Measurements from ENCODE around the gene PRKN.

The PRKN gene

GRCh38 chr6:162157167-162157870 lies 570.2 kb downstream of the PRKN start:
- DNase-seq: no peak

GRCh38 chr6:162156146-162156545 lies 571.4 kb downstream of the PRKN start:
- DNase-seq: no peak

- DNase-seq: no peak
These were observed 572.6 kb downstream of the PRKN start for GRCh38 chr6:162154930-162155329.

GRCh38 chr6:162154001-162154400 lies 573.6 kb downstream of the PRKN start:
- no peak for DNase-seq

GRCh38 chr6:162153120-162153519 lies 574.4 kb downstream of the PRKN start:
- no peak for DNase-seq

GRCh38 chr6:162151021-162151665 lies 576.4 kb downstream of the PRKN start:
- DNase-seq: no peak

- DNase-seq: no peak
These were observed 577.3 kb downstream of the PRKN start for GRCh38 chr6:162150295-162150694.

- DNase-seq: no peak
These were observed 577.8 kb downstream of the PRKN start for GRCh38 chr6:162149786-162150185.

GRCh38 chr6:162147805-162148204 lies 579.8 kb downstream of the PRKN start:
- no peak for DNase-seq

GRCh38 chr6:162147281-162147680 lies 580.3 kb downstream of the PRKN start:
- DNase-seq: no peak

GRCh38 chr6:162140251-162140852 lies 587.2 kb downstream of the PRKN start:
- DNase-seq: no peak

- no peak for DNase-seq
These were observed 601.9 kb downstream of the PRKN start for GRCh38 chr6:162125659-162126058.

GRCh38 chr6:162124710-162125435 lies 602.7 kb downstream of the PRKN start:
- no peak for DNase-seq

GRCh38 chr6:162123797-162124196 lies 603.8 kb downstream of the PRKN start:
- no peak for DNase-seq

- DNase-seq: no peak
These were observed 608.2 kb downstream of the PRKN start for GRCh38 chr6:162119341-162119740.

- DNase-seq: no peak
These were observed 608.9 kb downstream of the PRKN start for GRCh38 chr6:162118706-162119105.

- no peak for DNase-seq
These were observed 610.6 kb downstream of the PRKN start for GRCh38 chr6:162116902-162117525.

GRCh38 chr6:162109480-162110050 lies 618.0 kb downstream of the PRKN start:
- no peak for DNase-seq

GRCh38 chr6:162108041-162108440 lies 619.5 kb downstream of the PRKN start:
- DNase-seq: no peak

GRCh38 chr6:162100096-162100495 lies 627.5 kb downstream of the PRKN start:
- no peak for DNase-seq

- DNase-seq: no peak
These were observed 627.9 kb downstream of the PRKN start for GRCh38 chr6:162099685-162100084.

GRCh38 chr6:162092816-162093502 lies 634.6 kb downstream of the PRKN start:
- no peak for DNase-seq
